GM12878 (cell line): ENCODE results near the gene PRKCQ. TPM values are rescaled to one million over a fixed set of nuclear protein-coding genes. Genes with fewer than 3 reads are reported as not detected.

Experiments used
- ATAC-seq: fragments of 200-7000 bp; cut with Tn5 transposase; 3 replicates; pipeline ENCODE4 v1.9.1; 2020; ENCODE audit warnings: mild to moderate bottlenecking, moderate library complexity
- BruUV-seq: library from RNA; stranded (reverse); fragments of 400-500 nt; replicated peaks from 2 replicates; lab custom pipeline; 2021; lab: Mats Ljungman, UMichigan
- CTCF ChIA-PET: fragments of 300-600 bp; sonication (Branson Sonifier 250); formaldehyde crosslinking; extraction: SDS; loops from one replicate; lab custom pipeline; 2021; ENCODE audit warnings: inconsistent platforms; lab: Yijun Ruan, JAX
- POLR2A ChIA-PET: fragments of 350-600 bp; formaldehyde crosslinking; extraction: SDS; loops from one replicate; lab custom pipeline; 2021; ENCODE audit warnings: inconsistent platforms; lab: Charles Lee
- RAD21 ChIA-PET: fragments of 300-600 bp; sonication (Branson Sonifier 250); formaldehyde crosslinking; loops from one replicate; lab custom pipeline; 2023; ENCODE audit warnings: antibody characterized with exemption; ENCODE audit not compliant: unreplicated experiment; lab: Charles Lee
- SMC1A ChIA-PET: fragments of 300-600 bp; sonication (Branson Sonifier 250); formaldehyde crosslinking; loops from one replicate; lab custom pipeline; 2023; ENCODE audit not compliant: unreplicated experiment, uncharacterized antibody; lab: Charles Lee
- DNase-seq: peaks from one replicate; pipeline ENCODE4 v3.0.0-alpha.2; 2011; ENCODE audit warnings: low read depth, low spot score
- FAIRE-seq: peaks from 3 replicates; lab custom pipeline; 2011; peaks lifted over from hg19 to GRCh38; lab: Jason Lieb, UNC
- H2AFZ ChIP-seq: 2 replicates; pipeline ENCODE4 v1.6.0; 2011; ENCODE audit warnings: low read depth, low read length, control low read depth; ENCODE audit not compliant: control insufficient read depth
- H3K27ac ChIP-seq: 2 replicates; pipeline ENCODE4 v1.5.1; 2011; ENCODE audit warnings: control low read depth; ENCODE audit not compliant: control insufficient read depth, insufficient read depth
- H3K27me3 ChIP-seq, 2 experiments: replicated peaks in 1 of 2; 2 replicates each; pipeline versions ENCODE4 v1.6.0 to v1.6.1; 2011; ENCODE audit warnings: low read length in 1 of 2; ENCODE audit not compliant: control insufficient read depth in 2 of 2, insufficient read depth in 2 of 2
- H3K36me3 ChIP-seq, 2 experiments: 2 replicates each; pipeline ENCODE4 v1.5.1; 2011; ENCODE audit warnings: low read length in 1 of 2; ENCODE audit not compliant: control insufficient read depth in 2 of 2, insufficient read depth in 2 of 2
- H3K4me1 ChIP-seq: 2 replicates; pipeline ENCODE4 v1.6.1; 2011; ENCODE audit warnings: mild to moderate bottlenecking, low read length, moderate library complexity, mixed read lengths; ENCODE audit not compliant: control insufficient read depth, insufficient read depth
- H3K4me2 ChIP-seq: 2 replicates; pipeline ENCODE4 v1.6.0; 2011; ENCODE audit warnings: control low read depth; ENCODE audit not compliant: control insufficient read depth, insufficient read depth
- H3K4me3 ChIP-seq: fragments of 200-600 bp; sonication (generic); 2 replicates; pipeline ENCODE4 v1.5.1; 2016
- H3K79me2 ChIP-seq: 2 replicates; pipeline ENCODE4 v1.6.0; 2011; ENCODE audit warnings: low read length; ENCODE audit not compliant: control insufficient read depth, insufficient read depth
- H3K9ac ChIP-seq: 2 replicates; pipeline ENCODE4 v1.8.0; 2011; ENCODE audit warnings: low read length, control low read depth, mixed read lengths; ENCODE audit not compliant: control insufficient read depth, insufficient read depth
- H3K9me3 ChIP-seq: replicated peaks from 3 replicates; pipeline ENCODE4 v1.5.1; 2011; ENCODE audit warnings: mild to moderate bottlenecking, low read length; ENCODE audit not compliant: control insufficient read depth, insufficient read depth
- H4K20me1 ChIP-seq: 2 replicates; pipeline ENCODE4 v1.6.0; 2011; ENCODE audit not compliant: control insufficient read depth, insufficient read depth
- BHLHE40 ChIP-seq, 2 experiments: fragments of 450-650 bp in 1 of 2; IDR thresholded peaks; 2 replicates each; pipeline ENCODE4 v1.6.1; 2011 to 2017; ENCODE audit warnings: low read depth in 2 of 2, borderline replicate concordance in 1 of 2, improper control_type of control experiment in 1 of 2, low read length in 1 of 2, mild to moderate bottlenecking in 1 of 2
- CHD1 ChIP-seq: IDR thresholded peaks from 2 replicates; pipeline ENCODE4 v1.6.1; 2012; ENCODE audit warnings: low read depth, low read length, improper control_type of control experiment
- CREM ChIP-seq: IDR thresholded peaks from 2 replicates; pipeline ENCODE4 v1.6.1; 2014; ENCODE audit warnings: antibody characterized with exemption, low read depth
- MXI1 ChIP-seq: fragments of 150-350 bp; IDR thresholded peaks from 2 replicates; pipeline ENCODE4 v1.6.1; 2011; ENCODE audit warnings: low read depth, mild to moderate bottlenecking, inconsistent platforms, low read length, improper control_type of control experiment
- NR2C2 ChIP-seq: IDR thresholded peaks from 2 replicates; pipeline ENCODE4 v1.6.1; 2011; ENCODE audit warnings: borderline replicate concordance, low read depth; ENCODE audit not compliant: control insufficient read depth, insufficient read length
- POU2F2 ChIP-seq: IDR thresholded peaks from 3 replicates; pipeline ENCODE4 v1.6.1; 2011; ENCODE audit warnings: low read depth, mild to moderate bottlenecking, low read length, borderline replicate concordance
- WRNIP1 ChIP-seq: IDR thresholded peaks from 2 replicates; pipeline ENCODE4 v1.6.1; 2011; ENCODE audit warnings: low read depth, low read length, improper control_type of control experiment, borderline replicate concordance
- WGBS: methylation state at CpG from one replicate; pipeline ENCODE4 v1.1.6; 2016; ENCODE audit warnings: low lambda C conversion rate; ENCODE audit not compliant: insufficient replicate concordance, insufficient coverage; ENCODE audit errors: missing lambda C conversion rate; 5-methylcytosine and 5-hydroxymethylcytosine counted together
- in situ Hi-C: fragments of 300-500 bp; cut with MboI; formaldehyde crosslinking; loops from 9 replicates; pipeline ENCODE4 v1.14.3; 2018; ENCODE audit warnings: mixed read lengths
- intact Hi-C: fragments of 100-400 bp; cut with micrococcal nuclease; formaldehyde crosslinking; loops from one replicate; pipeline ENCODE4 v1.14.2; 2022; ENCODE audit not compliant: unreplicated experiment
- polyA plus RNA-seq, 11 experiments: library from polyadenylated mRNA; depleted of rRNA in 4 of 11; unstranded in 6 of 11; stranded (reverse) in 5 of 11; fragments of >200 nt; fragmentation: Nextera tagmentation in 4 of 11; fragmentation: Illumina TruSeq in 1 of 11; extraction: Ambion mirVana in 4 of 11; extraction: Trizol in 1 of 11; gene quantifications; 1 replicate in 1 of 11; 2 replicates in 10 of 11; pipeline versions ENCODE4 v1.2.1 to v1.2.3, GENCODE V29; 2011 to 2016; ENCODE audit warnings: inconsistent platforms in 2 of 11, missing spikeins in 2 of 11, low read depth in 1 of 11
- total RNA-seq, 4 experiments: library from RNA; depleted of rRNA in 3 of 4; stranded (reverse); fragments of >200 nt in 3 of 4; fragmentation: Illumina TruSeq in 1 of 4; extraction: Trizol in 1 of 4; gene quantifications; 2 replicates each; pipeline versions ENCODE4 v1.2.1 to v1.2.3, GENCODE V29; 2013 to 2021
- TF ChIP-seq, protein P1 (sequence below): IDR thresholded peaks from 2 replicates; pipeline ENCODE4 v1.6.1; 2012; ENCODE audit warnings: low read depth, low read length, improper control_type of control experiment
- TF ChIP-seq, protein P2 (sequence below): fragments of 450-650 bp; IDR thresholded peaks from 2 replicates; pipeline ENCODE4 v1.6.1; 2017; ENCODE audit warnings: low read depth, mild to moderate bottlenecking, moderate library complexity

PRKCQ gene
- total and polyA plus RNA-seq, 10 of the 15 experiments (the other 5 are each of a cell fraction or from before 2014, with no cell fraction given), result 0.26 to 8.9 (median 0.98) TPM

DNA sequence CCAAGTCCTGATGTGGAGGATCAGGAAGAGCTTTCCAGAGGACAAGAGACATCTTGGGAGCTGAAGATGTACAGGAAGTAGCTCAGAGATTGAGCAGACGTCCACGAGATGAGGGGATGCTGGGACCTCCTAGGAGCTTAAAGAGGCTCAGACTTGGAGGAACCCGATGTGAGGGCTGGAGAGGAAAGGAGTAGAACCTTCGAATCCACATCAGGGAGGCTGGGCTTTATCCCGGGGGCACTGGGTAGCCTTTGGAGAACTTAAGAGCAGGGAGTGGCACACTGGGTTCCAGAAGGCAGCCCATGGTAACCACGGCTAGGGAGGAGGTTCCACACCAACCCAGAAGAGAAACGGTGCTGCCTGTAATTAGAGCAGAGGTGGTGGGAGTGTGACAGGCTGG lies 10.8 kb downstream of the PRKCQ start:
- FAIRE-seq (no peak), DNase-seq (no peak), ATAC-seq (no peak)
- Histone ChIP-seq H3K79me2 (no peaks in the 10 kb centered on the region), H3K4me1 (no peaks in the 10 kb centered on the region), H3K9ac (no peak overlapping the region), H3K36me3 (no peaks in the 10 kb centered on the region), H3K27me3 (peaks cover 0 to 7% of the 10 kb centered on the region in 2 experiments; a peak in 3 of 4 replicates), H3K27ac (no peak overlapping the region), H4K20me1 (no peaks in the 10 kb centered on the region), H3K9me3 (no peaks in the 10 kb centered on the region), H3K4me2 (no peak overlapping the region), H3K4me3 (no peak overlapping the region), H2AFZ (no peak overlapping the region)
- intact Hi-C loops, result no loop called here
- in situ Hi-C loops, result no loop called here
- TF ChIP-seq NR2C2 (no peak), POU2F2 (no peak), CHD1 (no peak), WRNIP1 (no peak)
- ChIA-PET RAD21 (no interaction called here), POLR2A (interaction anchor here (1.3 kb wide), 1 partner anchor 9 kb away, joined by 3 read pairs; no protein-coding TSS in a partner anchor), CTCF (interaction anchor here (2.7 kb wide), 1 partner anchor 9 kb away, joined by 8 read pairs; no protein-coding TSS in a partner anchor), SMC1A (interaction anchor here (0.7 to 6.4 kb wide), 6 partner anchors 8 to 267 kb away, joined by 3 to 40 read pairs (median 4); no protein-coding TSS in a partner anchor)
- BruUV-seq, result no TSS peak
- WGBS, result 1% methylated on average over 7 of the region's 7 CpGs

DNA sequence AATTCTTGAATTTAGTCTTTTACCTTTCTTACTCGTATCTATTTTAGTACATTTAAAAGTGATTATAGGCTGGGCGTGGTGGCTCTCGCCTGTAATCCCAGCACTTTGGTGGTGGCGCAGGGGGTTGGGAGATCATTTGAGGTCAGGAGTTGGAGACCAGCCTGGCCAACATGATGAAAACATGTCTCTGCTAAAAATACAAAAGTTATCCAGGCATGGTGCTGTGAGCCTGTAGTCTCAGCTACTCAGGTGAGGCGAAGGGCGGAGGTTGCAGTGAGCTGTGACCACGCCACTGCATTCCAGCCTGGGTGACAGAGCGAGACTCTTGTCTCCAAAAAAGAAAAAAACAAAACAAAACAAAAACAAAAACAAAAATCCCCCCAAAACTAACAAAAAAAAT lies 12.2 kb downstream of the PRKCQ start:
- no TSS peak for BruUV-seq
- ChIA-PET POLR2A (no interaction called here), CTCF (interaction anchor here (2.7 kb wide), 1 partner anchor 10 kb away, joined by 8 read pairs; no protein-coding TSS in a partner anchor), RAD21 (interaction anchor here (1.0 to 1.9 kb wide), 5 partner anchors 11 to 76 kb away, joined by 3 to 6 read pairs (median 4); no protein-coding TSS in a partner anchor), SMC1A (interaction anchor here (0.8 to 6.4 kb wide), 8 partner anchors 9 to 122 kb away, joined by 3 to 40 read pairs (median 6); no protein-coding TSS in a partner anchor)
- FAIRE-seq (no peak), ATAC-seq (peak; percentile 34; the same call in 2 of the 3 replicates)
- 14% methylated on average over 8 of the region's 8 CpGs for WGBS
- Histone ChIP-seq H3K4me3 (no peak overlapping the region), H3K36me3 (no peaks in the 10 kb centered on the region), H3K27ac (no peak overlapping the region), H3K9me3 (no peaks in the 10 kb centered on the region), H3K27me3 (peaks cover 0 to 7% of the 10 kb centered on the region in 2 experiments), H2AFZ (no peak overlapping the region)
- in situ Hi-C loops, result no loop called here
- TF ChIP-seq MXI1 (no peak), BHLHE40 (IDR thresholded peaks at IDR 0.05; ENCODE audit: borderline replicate concordance in 1 of 2, low read depth in 2 of 2, low read length in 1 of 2) (no peak), CREM (no peak)
- TF ChIP-seq, protein P1, sequence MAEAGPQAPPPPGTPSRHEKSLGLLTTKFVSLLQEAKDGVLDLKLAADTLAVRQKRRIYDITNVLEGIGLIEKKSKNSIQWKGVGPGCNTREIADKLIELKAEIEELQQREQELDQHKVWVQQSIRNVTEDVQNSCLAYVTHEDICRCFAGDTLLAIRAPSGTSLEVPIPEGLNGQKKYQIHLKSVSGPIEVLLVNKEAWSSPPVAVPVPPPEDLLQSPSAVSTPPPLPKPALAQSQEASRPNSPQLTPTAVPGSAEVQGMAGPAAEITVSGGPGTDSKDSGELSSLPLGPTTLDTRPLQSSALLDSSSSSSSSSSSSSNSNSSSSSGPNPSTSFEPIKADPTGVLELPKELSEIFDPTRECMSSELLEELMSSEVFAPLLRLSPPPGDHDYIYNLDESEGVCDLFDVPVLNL, result no peak
- TF ChIP-seq, protein P2, sequence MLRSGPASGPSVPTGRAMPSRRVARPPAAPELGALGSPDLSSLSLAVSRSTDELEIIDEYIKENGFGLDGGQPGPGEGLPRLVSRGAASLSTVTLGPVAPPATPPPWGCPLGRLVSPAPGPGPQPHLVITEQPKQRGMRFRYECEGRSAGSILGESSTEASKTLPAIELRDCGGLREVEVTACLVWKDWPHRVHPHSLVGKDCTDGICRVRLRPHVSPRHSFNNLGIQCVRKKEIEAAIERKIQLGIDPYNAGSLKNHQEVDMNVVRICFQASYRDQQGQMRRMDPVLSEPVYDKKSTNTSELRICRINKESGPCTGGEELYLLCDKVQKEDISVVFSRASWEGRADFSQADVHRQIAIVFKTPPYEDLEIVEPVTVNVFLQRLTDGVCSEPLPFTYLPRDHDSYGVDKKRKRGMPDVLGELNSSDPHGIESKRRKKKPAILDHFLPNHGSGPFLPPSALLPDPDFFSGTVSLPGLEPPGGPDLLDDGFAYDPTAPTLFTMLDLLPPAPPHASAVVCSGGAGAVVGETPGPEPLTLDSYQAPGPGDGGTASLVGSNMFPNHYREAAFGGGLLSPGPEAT, result no peak
- TF ChIP-seq, all 136 proteins: peak for 0
- intact Hi-C loops, result no loop called here
- DNase-seq, result no peak
- no peaks in the 10 kb centered on the region for H3K4me1 ChIP-seq
- no peak overlapping the region for H3K9ac ChIP-seq
- no peak overlapping the region for H3K4me2 ChIP-seq
- H4K20me1 ChIP-seq, result no peaks in the 10 kb centered on the region
- H3K79me2 ChIP-seq, result no peaks in the 10 kb centered on the region
